ENCODE results near the gene NANS. TPM values are rescaled to one million over a fixed set of nuclear protein-coding genes. Genes with fewer than 3 reads are reported as not detected.
A peak's percentile ranks its signal among the peaks of the same experiment; 100 is the strongest.

Gene NANS
- total RNA-seq, 1 experiment from 2014 or later = 57.9 TPM

DNA sequence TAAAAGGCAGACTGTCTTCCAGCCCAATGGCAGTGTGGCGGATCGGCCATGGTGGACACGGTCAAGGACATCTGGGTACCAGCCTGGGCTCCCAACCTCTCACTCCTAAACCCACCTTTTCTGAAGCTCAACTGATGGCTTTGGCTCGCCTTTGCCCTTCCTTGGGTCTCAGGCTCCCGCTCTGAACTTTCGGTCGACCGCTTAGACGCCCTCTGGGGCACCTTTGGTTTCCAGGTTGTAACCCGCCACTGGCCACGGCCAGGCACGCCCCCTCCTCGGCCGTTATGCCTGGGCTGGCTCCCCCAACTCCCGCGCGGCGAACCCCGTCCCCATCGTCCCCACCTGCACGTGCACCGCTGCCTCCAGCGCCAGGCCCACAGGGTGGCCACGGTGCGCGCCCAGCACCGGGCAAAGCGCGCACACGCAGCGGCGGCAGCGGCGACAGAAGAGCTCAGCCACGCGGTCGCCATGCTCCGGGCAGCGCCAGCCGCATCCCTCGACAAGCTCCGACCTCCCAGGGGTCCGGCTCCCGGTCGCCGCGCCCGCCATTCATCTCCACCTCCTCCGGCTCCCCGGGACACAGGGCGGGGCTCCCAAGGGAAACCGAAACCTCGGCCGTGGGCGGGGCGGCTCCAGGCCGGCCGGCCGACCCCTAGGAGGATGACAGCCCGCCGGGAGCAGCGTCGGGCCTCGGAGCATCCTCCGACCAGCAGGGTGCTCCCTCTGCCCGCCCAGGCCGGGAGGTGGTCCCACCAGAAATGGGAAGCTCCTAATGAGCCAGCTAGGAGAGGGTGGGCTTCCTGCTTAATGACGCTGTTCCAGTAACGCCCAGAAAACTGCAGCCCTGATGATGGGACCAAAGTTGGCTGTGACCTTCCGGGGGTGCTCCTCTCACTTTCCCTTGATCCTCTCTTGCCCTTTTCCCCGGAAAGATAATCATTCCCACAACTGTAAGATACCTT is 62.4 kb downstream of the NANS start, which contains the start of gene TRIM14 (continued):
- TF ChIP-seq, protein P1, sequence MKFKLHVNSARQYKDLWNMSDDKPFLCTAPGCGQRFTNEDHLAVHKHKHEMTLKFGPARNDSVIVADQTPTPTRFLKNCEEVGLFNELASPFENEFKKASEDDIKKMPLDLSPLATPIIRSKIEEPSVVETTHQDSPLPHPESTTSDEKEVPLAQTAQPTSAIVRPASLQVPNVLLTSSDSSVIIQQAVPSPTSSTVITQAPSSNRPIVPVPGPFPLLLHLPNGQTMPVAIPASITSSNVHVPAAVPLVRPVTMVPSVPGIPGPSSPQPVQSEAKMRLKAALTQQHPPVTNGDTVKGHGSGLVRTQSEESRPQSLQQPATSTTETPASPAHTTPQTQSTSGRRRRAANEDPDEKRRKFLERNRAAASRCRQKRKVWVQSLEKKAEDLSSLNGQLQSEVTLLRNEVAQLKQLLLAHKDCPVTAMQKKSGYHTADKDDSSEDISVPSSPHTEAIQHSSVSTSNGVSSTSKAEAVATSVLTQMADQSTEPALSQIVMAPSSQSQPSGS (CRISPR knock-in tag; IDR thresholded peaks at IDR 0.05; ENCODE audit: borderline replicate concordance, low read depth) = no peak
- TF ChIP-seq, protein P2, sequence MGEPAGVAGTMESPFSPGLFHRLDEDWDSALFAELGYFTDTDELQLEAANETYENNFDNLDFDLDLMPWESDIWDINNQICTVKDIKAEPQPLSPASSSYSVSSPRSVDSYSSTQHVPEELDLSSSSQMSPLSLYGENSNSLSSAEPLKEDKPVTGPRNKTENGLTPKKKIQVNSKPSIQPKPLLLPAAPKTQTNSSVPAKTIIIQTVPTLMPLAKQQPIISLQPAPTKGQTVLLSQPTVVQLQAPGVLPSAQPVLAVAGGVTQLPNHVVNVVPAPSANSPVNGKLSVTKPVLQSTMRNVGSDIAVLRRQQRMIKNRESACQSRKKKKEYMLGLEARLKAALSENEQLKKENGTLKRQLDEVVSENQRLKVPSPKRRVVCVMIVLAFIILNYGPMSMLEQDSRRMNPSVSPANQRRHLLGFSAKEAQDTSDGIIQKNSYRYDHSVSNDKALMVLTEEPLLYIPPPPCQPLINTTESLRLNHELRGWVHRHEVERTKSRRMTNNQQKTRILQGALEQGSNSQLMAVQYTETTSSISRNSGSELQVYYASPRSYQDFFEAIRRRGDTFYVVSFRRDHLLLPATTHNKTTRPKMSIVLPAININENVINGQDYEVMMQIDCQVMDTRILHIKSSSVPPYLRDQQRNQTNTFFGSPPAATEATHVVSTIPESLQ (CRISPR knock-in tag; IDR thresholded peaks at IDR 0.05) = no peak
- TF ChIP-seq, protein P3, sequence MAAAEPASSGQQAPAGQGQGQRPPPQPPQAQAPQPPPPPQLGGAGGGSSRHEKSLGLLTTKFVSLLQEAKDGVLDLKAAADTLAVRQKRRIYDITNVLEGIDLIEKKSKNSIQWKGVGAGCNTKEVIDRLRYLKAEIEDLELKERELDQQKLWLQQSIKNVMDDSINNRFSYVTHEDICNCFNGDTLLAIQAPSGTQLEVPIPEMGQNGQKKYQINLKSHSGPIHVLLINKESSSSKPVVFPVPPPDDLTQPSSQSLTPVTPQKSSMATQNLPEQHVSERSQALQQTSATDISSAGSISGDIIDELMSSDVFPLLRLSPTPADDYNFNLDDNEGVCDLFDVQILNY (CRISPR knock-in tag; IDR thresholded peaks at IDR 0.05) = peak; percentile 81
- TF ChIP-seq, protein P4, sequence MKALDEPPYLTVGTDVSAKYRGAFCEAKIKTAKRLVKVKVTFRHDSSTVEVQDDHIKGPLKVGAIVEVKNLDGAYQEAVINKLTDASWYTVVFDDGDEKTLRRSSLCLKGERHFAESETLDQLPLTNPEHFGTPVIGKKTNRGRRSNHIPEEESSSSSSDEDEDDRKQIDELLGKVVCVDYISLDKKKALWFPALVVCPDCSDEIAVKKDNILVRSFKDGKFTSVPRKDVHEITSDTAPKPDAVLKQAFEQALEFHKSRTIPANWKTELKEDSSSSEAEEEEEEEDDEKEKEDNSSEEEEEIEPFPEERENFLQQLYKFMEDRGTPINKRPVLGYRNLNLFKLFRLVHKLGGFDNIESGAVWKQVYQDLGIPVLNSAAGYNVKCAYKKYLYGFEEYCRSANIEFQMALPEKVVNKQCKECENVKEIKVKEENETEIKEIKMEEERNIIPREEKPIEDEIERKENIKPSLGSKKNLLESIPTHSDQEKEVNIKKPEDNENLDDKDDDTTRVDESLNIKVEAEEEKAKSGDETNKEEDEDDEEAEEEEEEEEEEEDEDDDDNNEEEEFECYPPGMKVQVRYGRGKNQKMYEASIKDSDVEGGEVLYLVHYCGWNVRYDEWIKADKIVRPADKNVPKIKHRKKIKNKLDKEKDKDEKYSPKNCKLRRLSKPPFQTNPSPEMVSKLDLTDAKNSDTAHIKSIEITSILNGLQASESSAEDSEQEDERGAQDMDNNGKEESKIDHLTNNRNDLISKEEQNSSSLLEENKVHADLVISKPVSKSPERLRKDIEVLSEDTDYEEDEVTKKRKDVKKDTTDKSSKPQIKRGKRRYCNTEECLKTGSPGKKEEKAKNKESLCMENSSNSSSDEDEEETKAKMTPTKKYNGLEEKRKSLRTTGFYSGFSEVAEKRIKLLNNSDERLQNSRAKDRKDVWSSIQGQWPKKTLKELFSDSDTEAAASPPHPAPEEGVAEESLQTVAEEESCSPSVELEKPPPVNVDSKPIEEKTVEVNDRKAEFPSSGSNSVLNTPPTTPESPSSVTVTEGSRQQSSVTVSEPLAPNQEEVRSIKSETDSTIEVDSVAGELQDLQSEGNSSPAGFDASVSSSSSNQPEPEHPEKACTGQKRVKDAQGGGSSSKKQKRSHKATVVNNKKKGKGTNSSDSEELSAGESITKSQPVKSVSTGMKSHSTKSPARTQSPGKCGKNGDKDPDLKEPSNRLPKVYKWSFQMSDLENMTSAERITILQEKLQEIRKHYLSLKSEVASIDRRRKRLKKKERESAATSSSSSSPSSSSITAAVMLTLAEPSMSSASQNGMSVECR (CRISPR knock-in tag; IDR thresholded peaks at IDR 0.05; ENCODE audit: borderline replicate concordance) = peak; percentile 90
- TF ChIP-seq ZBTB21 (CRISPR knock-in tag; IDR thresholded peaks at IDR 0.05; ENCODE audit: borderline replicate concordance) = peak; percentile 94; the same call in 1 of the 2 replicates
- TF ChIP-seq, protein P5, sequence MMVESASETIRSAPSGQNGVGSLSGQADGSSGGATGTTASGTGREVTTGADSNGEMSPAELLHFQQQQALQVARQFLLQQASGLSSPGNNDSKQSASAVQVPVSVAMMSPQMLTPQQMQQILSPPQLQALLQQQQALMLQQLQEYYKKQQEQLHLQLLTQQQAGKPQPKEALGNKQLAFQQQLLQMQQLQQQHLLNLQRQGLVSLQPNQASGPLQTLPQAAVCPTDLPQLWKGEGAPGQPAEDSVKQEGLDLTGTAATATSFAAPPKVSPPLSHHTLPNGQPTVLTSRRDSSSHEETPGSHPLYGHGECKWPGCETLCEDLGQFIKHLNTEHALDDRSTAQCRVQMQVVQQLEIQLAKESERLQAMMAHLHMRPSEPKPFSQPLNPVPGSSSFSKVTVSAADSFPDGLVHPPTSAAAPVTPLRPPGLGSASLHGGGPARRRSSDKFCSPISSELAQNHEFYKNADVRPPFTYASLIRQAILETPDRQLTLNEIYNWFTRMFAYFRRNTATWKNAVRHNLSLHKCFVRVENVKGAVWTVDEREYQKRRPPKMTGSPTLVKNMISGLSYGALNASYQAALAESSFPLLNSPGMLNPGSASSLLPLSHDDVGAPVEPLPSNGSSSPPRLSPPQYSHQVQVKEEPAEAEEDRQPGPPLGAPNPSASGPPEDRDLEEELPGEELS (CRISPR knock-in tag; IDR thresholded peaks at IDR 0.05) = peak; percentile 90
- no peak for TF ChIP-seq HMGA2 (CRISPR knock-in tag; IDR thresholded peaks at IDR 0.05)
- no peak for TF ChIP-seq PRRX2 (CRISPR knock-in tag; IDR thresholded peaks at IDR 0.05)
- TF ChIP-seq, protein P6, sequence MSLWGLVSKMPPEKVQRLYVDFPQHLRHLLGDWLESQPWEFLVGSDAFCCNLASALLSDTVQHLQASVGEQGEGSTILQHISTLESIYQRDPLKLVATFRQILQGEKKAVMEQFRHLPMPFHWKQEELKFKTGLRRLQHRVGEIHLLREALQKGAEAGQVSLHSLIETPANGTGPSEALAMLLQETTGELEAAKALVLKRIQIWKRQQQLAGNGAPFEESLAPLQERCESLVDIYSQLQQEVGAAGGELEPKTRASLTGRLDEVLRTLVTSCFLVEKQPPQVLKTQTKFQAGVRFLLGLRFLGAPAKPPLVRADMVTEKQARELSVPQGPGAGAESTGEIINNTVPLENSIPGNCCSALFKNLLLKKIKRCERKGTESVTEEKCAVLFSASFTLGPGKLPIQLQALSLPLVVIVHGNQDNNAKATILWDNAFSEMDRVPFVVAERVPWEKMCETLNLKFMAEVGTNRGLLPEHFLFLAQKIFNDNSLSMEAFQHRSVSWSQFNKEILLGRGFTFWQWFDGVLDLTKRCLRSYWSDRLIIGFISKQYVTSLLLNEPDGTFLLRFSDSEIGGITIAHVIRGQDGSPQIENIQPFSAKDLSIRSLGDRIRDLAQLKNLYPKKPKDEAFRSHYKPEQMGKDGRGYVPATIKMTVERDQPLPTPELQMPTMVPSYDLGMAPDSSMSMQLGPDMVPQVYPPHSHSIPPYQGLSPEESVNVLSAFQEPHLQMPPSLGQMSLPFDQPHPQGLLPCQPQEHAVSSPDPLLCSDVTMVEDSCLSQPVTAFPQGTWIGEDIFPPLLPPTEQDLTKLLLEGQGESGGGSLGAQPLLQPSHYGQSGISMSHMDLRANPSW (CRISPR knock-in tag; conservative IDR thresholded peaks at IDR 0.05; ENCODE audit: low read depth) = no peak
- TF ChIP-seq TEAD4 (CRISPR knock-in tag; IDR thresholded peaks at IDR 0.05) = no peak
- 0 out of 2 replicates have a peak, but pooled peaks have one; percentile 71 for TF ChIP-seq CBFB (CRISPR knock-in tag; IDR thresholded peaks at IDR 0.05; ENCODE audit: low read depth)
- no peak for TF ChIP-seq OVOL2 (CRISPR knock-in tag; IDR thresholded peaks at IDR 0.05; ENCODE audit: borderline replicate concordance)
- 0 out of 2 replicates have a peak, but pooled peaks have one; percentile 60 for TF ChIP-seq NR3C1 (CRISPR knock-in tag; conservative IDR thresholded peaks at IDR 0.05; ENCODE audit: low read depth)
- peak; percentile 59 for TF ChIP-seq NR2C2 (CRISPR knock-in tag; IDR thresholded peaks at IDR 0.05)
- TF ChIP-seq SP1 (CRISPR knock-in tag; conservative IDR thresholded peaks at IDR 0.05) = peak; percentile 69; the same call in 1 of the 2 replicates
- peak; percentile 52; the same call in 1 of the 2 replicates for TF ChIP-seq ZNF317 (CRISPR knock-in tag; IDR thresholded peaks at IDR 0.05; ENCODE audit: borderline replicate concordance, low read depth)
- TF ChIP-seq ZNF416 (CRISPR knock-in tag; IDR thresholded peaks at IDR 0.05) = no peak
- TF ChIP-seq SMAD4 (CRISPR knock-in tag; IDR thresholded peaks at IDR 0.05) = peak; percentile 72
- TF ChIP-seq, protein P7, sequence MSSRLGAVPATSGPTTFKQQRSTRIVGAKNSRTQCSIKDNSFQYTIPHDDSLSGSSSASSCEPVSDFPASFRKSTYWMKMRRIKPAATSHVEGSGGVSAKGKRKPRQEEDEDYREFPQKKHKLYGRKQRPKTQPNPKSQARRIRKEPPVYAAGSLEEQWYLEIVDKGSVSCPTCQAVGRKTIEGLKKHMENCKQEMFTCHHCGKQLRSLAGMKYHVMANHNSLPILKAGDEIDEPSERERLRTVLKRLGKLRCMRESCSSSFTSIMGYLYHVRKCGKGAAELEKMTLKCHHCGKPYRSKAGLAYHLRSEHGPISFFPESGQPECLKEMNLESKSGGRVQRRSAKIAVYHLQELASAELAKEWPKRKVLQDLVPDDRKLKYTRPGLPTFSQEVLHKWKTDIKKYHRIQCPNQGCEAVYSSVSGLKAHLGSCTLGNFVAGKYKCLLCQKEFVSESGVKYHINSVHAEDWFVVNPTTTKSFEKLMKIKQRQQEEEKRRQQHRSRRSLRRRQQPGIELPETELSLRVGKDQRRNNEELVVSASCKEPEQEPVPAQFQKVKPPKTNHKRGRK (CRISPR knock-in tag; IDR thresholded peaks at IDR 0.05; ENCODE audit: borderline replicate concordance) = no peak
- TF ChIP-seq ZNF396 (CRISPR knock-in tag; IDR thresholded peaks at IDR 0.05; ENCODE audit: borderline replicate concordance) = no peak
- TF ChIP-seq CREM (CRISPR knock-in tag; IDR thresholded peaks at IDR 0.05) = no peak
- TF ChIP-seq TEAD1 (CRISPR knock-in tag; IDR thresholded peaks at IDR 0.05) = peak; percentile 84
